GM12878 (cell line): Measurements from ENCODE around the gene CORO1C. TPM values are rescaled to one million over a fixed set of nuclear protein-coding genes. Genes with fewer than 3 reads are reported as not detected.
A peak's percentile ranks its signal among the peaks of the same experiment; 100 is the strongest.

Source experiments
- BACH1 ChIP-seq: fragments of 450-650 bp; IDR thresholded peaks from 2 replicates; pipeline ENCODE4 v1.6.1; 2017; ENCODE audit warnings: mild to moderate bottlenecking, borderline replicate concordance
- BCL11A ChIP-seq: IDR thresholded peaks from 2 replicates; pipeline ENCODE4 v1.6.1; 2011; ENCODE audit warnings: low read depth, low read length
- CREM ChIP-seq: IDR thresholded peaks from 2 replicates; pipeline ENCODE4 v1.6.1; 2014; ENCODE audit warnings: antibody characterized with exemption, low read depth
- EGR1 ChIP-seq, 2 experiments: IDR thresholded peaks; 1 replicate in 1 of 2; 2 replicates in 1 of 2; pipeline ENCODE4 v1.6.1; 2011 to 2012; ENCODE audit warnings: low read depth in 2 of 2, low read length in 2 of 2, borderline replicate concordance in 1 of 2, mild to moderate bottlenecking in 1 of 2, moderate library complexity in 1 of 2
- FOXM1 ChIP-seq: IDR thresholded peaks from 2 replicates; pipeline ENCODE4 v1.6.1; 2012; ENCODE audit warnings: low read depth, mild to moderate bottlenecking, inconsistent platforms, low read length, moderate library complexity
- GABPA ChIP-seq: IDR thresholded peaks from 2 replicates; pipeline ENCODE4 v1.6.1; 2014; ENCODE audit warnings: antibody characterized with exemption, low read depth, mild to moderate bottlenecking, inconsistent platforms
- HCFC1 ChIP-seq: fragments of 150-350 bp; IDR thresholded peaks from 2 replicates; pipeline ENCODE4 v1.6.1; 2014; ENCODE audit warnings: low read length
- IKZF2 ChIP-seq, 2 experiments: fragments of 450-650 bp; IDR thresholded peaks; 2 replicates each; pipeline ENCODE4 v1.6.1; 2017; ENCODE audit warnings: mild to moderate bottlenecking in 2 of 2, moderate library complexity in 2 of 2
- KDM1A ChIP-seq: fragments of 200-600 bp; sonication (generic); IDR thresholded peaks from 2 replicates; pipeline ENCODE4 v1.6.1; 2016; ENCODE audit warnings: borderline replicate concordance
- MTA2 ChIP-seq: fragments of 450-650 bp; IDR thresholded peaks from 2 replicates; pipeline ENCODE4 v1.6.1; 2016; ENCODE audit warnings: low read depth, mild to moderate bottlenecking, moderate library complexity
- MYC ChIP-seq: IDR thresholded peaks from 2 replicates; pipeline ENCODE4 v1.6.1; 2011; ENCODE audit warnings: mild to moderate bottlenecking, low read length, moderate library complexity, inconsistent platforms; ENCODE audit not compliant: insufficient read depth, insufficient replicate concordance, insufficient read length, severe bottlenecking
- NR2C1 ChIP-seq: fragments of 450-650 bp; IDR thresholded peaks from 2 replicates; pipeline ENCODE4 v1.6.1; 2017; ENCODE audit warnings: antibody characterized with exemption, mild to moderate bottlenecking, moderate library complexity
- RAD21 ChIP-seq: IDR thresholded peaks from 2 replicates; pipeline ENCODE4 v1.6.1; 2011; ENCODE audit warnings: mild to moderate bottlenecking, low read depth, low read length, moderate library complexity; ENCODE audit not compliant: insufficient read depth
- RAD51 ChIP-seq: fragments of 450-650 bp; IDR thresholded peaks from 2 replicates; pipeline ENCODE4 v1.6.1; 2016; ENCODE audit warnings: moderate library complexity, mild to moderate bottlenecking, inconsistent platforms
- RBBP5 ChIP-seq: fragments of 200-600 bp; sonication (generic); conservative IDR thresholded peaks from 2 replicates; pipeline ENCODE4 v1.6.1; 2016
- SIN3A ChIP-seq: IDR thresholded peaks from 2 replicates; pipeline ENCODE4 v1.6.1; 2012; ENCODE audit warnings: low read depth, low read length, improper control_type of control experiment
- TAF1 ChIP-seq: IDR thresholded peaks from 2 replicates; pipeline ENCODE4 v1.6.1; 2011; ENCODE audit warnings: mild to moderate bottlenecking, low read depth, low read length, borderline replicate concordance
- TCF3 ChIP-seq: IDR thresholded peaks from 2 replicates; pipeline ENCODE4 v1.6.1; 2012; ENCODE audit warnings: low read depth, mild to moderate bottlenecking, low read length, borderline replicate concordance; ENCODE audit not compliant: insufficient read depth
- polyA plus RNA-seq, 11 experiments: library from polyadenylated mRNA; depleted of rRNA in 4 of 11; unstranded in 6 of 11; stranded (reverse) in 5 of 11; fragments of >200 nt; fragmentation: Nextera tagmentation in 4 of 11; fragmentation: Illumina TruSeq in 1 of 11; extraction: Ambion mirVana in 4 of 11; extraction: Trizol in 1 of 11; gene quantifications; 1 replicate in 1 of 11; 2 replicates in 10 of 11; pipeline versions ENCODE4 v1.2.1 to v1.2.3, GENCODE V29; 2011 to 2016; ENCODE audit warnings: inconsistent platforms in 2 of 11, missing spikeins in 2 of 11, low read depth in 1 of 11
- total RNA-seq, 4 experiments: library from RNA; depleted of rRNA in 3 of 4; stranded (reverse); fragments of >200 nt in 3 of 4; fragmentation: Illumina TruSeq in 1 of 4; extraction: Trizol in 1 of 4; gene quantifications; 2 replicates each; pipeline versions ENCODE4 v1.2.1 to v1.2.3, GENCODE V29; 2013 to 2021
- TF ChIP-seq, protein P1 (sequence below): fragments of 450-650 bp; IDR thresholded peaks from 2 replicates; pipeline ENCODE4 v1.6.1; 2017; ENCODE audit warnings: antibody characterized with exemption, mild to moderate bottlenecking, moderate library complexity
- TF ChIP-seq, protein P2 (sequence below): fragments of 450-650 bp; IDR thresholded peaks from 2 replicates; pipeline ENCODE4 v1.6.1; 2018; ENCODE audit warnings: mild to moderate bottlenecking, low read depth, moderate library complexity; ENCODE audit not compliant: partially characterized antibody
- TF ChIP-seq, protein P3 (sequence below): IDR thresholded peaks from 2 replicates; pipeline ENCODE4 v1.6.1; 2011; ENCODE audit warnings: low read depth, mild to moderate bottlenecking, low read length, moderate library complexity, borderline replicate concordance; ENCODE audit errors: extremely low read depth
- TF ChIP-seq, protein P4 (sequence below): IDR thresholded peaks from 2 replicates; pipeline ENCODE4 v1.6.1; 2011; ENCODE audit warnings: mild to moderate bottlenecking, low read depth, low read length, moderate library complexity; ENCODE audit not compliant: insufficient replicate concordance

CORO1C gene
- total and polyA plus RNA-seq, 10 of the 15 experiments (the other 5 are each of a cell fraction or from before 2014, with no cell fraction given) = 52.7 to 254 (median 171) TPM

DNA sequence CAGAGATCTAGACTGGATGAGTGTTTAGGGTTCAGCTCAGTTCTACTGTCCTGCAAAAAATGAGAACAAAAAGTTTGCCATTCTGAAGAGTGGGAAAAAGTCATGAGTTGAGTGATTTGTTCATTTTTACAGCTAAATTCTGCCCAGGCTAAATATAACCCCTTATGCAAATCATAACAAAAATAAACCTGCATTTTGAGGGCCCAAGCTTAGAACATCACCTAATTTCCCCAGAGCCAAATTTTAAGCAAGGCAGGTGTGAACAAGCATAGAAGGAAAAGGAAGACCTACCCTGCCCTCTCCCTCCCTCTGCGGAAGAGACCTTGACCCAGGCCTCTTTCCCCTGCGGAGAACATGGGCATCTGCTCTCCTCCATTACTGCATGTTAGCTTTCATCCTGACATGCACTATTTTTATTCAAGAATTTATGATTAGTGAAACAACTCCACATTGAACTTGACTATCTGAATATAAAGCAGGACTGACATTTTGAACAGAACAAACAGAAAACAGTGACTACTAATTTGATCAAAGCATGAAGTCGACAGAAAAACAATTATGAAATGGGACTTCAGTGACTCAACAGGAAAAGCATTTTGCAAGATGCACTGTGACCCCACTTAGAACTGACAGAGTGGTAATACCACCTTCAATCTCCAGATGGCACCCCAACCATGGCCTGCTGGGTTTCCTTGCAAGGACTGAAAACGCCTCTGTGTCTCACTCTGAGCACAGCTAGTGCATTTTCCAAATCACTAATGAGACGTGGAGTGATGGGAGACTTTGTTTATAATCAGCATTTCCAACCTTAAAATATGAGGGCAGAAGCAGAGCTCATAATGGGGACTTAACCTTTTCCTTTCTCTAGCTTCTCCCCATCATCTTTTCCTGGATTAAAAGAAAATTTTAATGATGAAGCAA, 66.7 kb downstream of the CORO1C start (continued):
- TF ChIP-seq, protein P1, sequence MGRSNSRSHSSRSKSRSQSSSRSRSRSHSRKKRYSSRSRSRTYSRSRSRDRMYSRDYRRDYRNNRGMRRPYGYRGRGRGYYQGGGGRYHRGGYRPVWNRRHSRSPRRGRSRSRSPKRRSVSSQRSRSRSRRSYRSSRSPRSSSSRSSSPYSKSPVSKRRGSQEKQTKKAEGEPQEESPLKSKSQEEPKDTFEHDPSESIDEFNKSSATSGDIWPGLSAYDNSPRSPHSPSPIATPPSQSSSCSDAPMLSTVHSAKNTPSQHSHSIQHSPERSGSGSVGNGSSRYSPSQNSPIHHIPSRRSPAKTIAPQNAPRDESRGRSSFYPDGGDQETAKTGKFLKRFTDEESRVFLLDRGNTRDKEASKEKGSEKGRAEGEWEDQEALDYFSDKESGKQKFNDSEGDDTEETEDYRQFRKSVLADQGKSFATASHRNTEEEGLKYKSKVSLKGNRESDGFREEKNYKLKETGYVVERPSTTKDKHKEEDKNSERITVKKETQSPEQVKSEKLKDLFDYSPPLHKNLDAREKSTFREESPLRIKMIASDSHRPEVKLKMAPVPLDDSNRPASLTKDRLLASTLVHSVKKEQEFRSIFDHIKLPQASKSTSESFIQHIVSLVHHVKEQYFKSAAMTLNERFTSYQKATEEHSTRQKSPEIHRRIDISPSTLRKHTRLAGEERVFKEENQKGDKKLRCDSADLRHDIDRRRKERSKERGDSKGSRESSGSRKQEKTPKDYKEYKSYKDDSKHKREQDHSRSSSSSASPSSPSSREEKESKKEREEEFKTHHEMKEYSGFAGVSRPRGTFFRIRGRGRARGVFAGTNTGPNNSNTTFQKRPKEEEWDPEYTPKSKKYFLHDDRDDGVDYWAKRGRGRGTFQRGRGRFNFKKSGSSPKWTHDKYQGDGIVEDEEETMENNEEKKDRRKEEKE = no peak
- TF ChIP-seq MTA2 (peak; percentile 55), FOXM1 (peak; percentile 53; the same call in 1 of the 2 replicates), TCF3 (peak; percentile 29; the same call in 1 of the 2 replicates), RBBP5 (0 out of 2 replicates have a peak, but pooled peaks have one; percentile 29), NR2C1 (peak; percentile 36; the same call in 1 of the 2 replicates), BACH1 (no peak), EGR1 (IDR thresholded peaks at IDR 0.05; ENCODE audit: borderline replicate concordance in 1 of 2, low read depth in 2 of 2, low read length in 2 of 2) (no peak), TAF1 (peak; percentile 40; the same call in 1 of the 2 replicates), MYC (no peak), IKZF2 (IDR thresholded peaks at IDR 0.05) (peak; percentile 77 to 84), SIN3A (0 out of 2 replicates have a peak, but pooled peaks have one; percentile 44), RAD21 (peak; percentile 100), HCFC1 (no peak), GABPA (no peak), RAD51 (0 out of 2 replicates have a peak, but pooled peaks have one; percentile 8), BCL11A (0 out of 2 replicates have a peak, but pooled peaks have one; percentile 20), KDM1A (no peak), CREM (0 out of 2 replicates have a peak, but pooled peaks have one; percentile 23)
- TF ChIP-seq, protein P2, sequence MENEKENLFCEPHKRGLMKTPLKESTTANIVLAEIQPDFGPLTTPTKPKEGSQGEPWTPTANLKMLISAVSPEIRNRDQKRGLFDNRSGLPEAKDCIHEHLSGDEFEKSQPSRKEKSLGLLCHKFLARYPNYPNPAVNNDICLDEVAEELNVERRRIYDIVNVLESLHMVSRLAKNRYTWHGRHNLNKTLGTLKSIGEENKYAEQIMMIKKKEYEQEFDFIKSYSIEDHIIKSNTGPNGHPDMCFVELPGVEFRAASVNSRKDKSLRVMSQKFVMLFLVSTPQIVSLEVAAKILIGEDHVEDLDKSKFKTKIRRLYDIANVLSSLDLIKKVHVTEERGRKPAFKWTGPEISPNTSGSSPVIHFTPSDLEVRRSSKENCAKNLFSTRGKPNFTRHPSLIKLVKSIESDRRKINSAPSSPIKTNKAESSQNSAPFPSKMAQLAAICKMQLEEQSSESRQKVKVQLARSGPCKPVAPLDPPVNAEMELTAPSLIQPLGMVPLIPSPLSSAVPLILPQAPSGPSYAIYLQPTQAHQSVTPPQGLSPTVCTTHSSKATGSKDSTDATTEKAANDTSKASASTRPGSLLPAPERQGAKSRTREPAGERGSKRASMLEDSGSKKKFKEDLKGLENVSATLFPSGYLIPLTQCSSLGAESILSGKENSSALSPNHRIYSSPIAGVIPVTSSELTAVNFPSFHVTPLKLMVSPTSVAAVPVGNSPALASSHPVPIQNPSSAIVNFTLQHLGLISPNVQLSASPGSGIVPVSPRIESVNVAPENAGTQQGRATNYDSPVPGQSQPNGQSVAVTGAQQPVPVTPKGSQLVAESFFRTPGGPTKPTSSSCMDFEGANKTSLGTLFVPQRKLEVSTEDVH = no peak
- TF ChIP-seq, protein P3, sequence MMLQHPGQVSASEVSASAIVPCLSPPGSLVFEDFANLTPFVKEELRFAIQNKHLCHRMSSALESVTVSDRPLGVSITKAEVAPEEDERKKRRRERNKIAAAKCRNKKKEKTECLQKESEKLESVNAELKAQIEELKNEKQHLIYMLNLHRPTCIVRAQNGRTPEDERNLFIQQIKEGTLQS = no peak
- TF ChIP-seq, protein P4, sequence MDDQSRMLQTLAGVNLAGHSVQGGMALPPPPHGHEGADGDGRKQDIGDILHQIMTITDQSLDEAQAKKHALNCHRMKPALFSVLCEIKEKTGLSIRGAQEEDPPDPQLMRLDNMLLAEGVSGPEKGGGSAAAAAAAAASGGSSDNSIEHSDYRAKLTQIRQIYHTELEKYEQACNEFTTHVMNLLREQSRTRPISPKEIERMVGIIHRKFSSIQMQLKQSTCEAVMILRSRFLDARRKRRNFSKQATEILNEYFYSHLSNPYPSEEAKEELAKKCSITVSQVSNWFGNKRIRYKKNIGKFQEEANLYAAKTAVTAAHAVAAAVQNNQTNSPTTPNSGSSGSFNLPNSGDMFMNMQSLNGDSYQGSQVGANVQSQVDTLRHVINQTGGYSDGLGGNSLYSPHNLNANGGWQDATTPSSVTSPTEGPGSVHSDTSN = no peak
